AG10803 (cell line): Measurements from ENCODE around the gene COL4A1.

ENCODE experiments used
- DNase-seq: peaks from one replicate; pipeline ENCODE4 v3.0.0; 2010; ENCODE audit warnings: low read depth
- H3K4me3 ChIP-seq: 2 replicates; pipeline ENCODE4 v1.5.1; 2011; ENCODE audit warnings: mild to moderate bottlenecking, low read length, control low read depth
- TF ChIP-seq, protein P1 (sequence below): conservative IDR thresholded peaks from 2 replicates; pipeline ENCODE4 v1.5.1; 2011; ENCODE audit warnings: mild to moderate bottlenecking, low read length, control low read depth, inconsistent platforms

The COL4A1 gene

GRCh38 chr13:110102053-110102452 is 204.9 kb downstream of the COL4A1 start:
- TF ChIP-seq, protein P1, sequence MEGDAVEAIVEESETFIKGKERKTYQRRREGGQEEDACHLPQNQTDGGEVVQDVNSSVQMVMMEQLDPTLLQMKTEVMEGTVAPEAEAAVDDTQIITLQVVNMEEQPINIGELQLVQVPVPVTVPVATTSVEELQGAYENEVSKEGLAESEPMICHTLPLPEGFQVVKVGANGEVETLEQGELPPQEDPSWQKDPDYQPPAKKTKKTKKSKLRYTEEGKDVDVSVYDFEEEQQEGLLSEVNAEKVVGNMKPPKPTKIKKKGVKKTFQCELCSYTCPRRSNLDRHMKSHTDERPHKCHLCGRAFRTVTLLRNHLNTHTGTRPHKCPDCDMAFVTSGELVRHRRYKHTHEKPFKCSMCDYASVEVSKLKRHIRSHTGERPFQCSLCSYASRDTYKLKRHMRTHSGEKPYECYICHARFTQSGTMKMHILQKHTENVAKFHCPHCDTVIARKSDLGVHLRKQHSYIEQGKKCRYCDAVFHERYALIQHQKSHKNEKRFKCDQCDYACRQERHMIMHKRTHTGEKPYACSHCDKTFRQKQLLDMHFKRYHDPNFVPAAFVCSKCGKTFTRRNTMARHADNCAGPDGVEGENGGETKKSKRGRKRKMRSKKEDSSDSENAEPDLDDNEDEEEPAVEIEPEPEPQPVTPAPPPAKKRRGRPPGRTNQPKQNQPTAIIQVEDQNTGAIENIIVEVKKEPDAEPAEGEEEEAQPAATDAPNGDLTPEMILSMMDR = no peak
- no peak overlapping the region for H3K4me3 ChIP-seq
- DNase-seq = no peak

GRCh38 chr13:110099922-110100321 is 207.0 kb downstream of the COL4A1 start:
- TF ChIP-seq, protein P1 = no peak
- no peak overlapping the region for H3K4me3 ChIP-seq
- DNase-seq = no peak
